ENCODE results near the gene C11orf91. TPM values are rescaled to one million over a fixed set of nuclear protein-coding genes. Genes with fewer than 3 reads are reported as not detected.
"Not testable (repeated sequence)": the region's sequence is repeated elsewhere in the genome, so short reads cannot be mapped to it uniquely, and the experiment has no call there.

The C11orf91 gene
- total RNA-seq, 1 experiment from 2014 or later = not detected

- Histone ChIP-seq H3K4me3 (no peak overlapping the region), H3K36me3 (no peaks in the 10 kb centered on the region), H3K27me3 (replicated peaks) (0 out of 2 replicates have a peak, but pooled peaks cover 2% of the 10 kb centered on the region), H3K27ac (no peak overlapping the region), H3K9me3 (replicated peaks) (no peaks in the 10 kb centered on the region), H3K4me1 (replicated peaks) (peaks cover 10% of the 10 kb centered on the region)
- DNase-seq (ENCODE audit: low read depth in 1 of 2, low spot score in 2 of 2) = no peak
Measured at GRCh38 chr11:33667819-33668467, 32.7 kb downstream of the C11orf91 start.

- H3K4me3 ChIP-seq = no peak overlapping the region
- 0 out of 2 replicates have a peak, but pooled peaks cover 2% of the 10 kb centered on the region for H3K27me3 ChIP-seq (replicated peaks)
- no peak for DNase-seq (ENCODE audit: low read depth in 1 of 2, low spot score in 2 of 2)
- no peaks in the 10 kb centered on the region for H3K36me3 ChIP-seq
- H3K9me3 ChIP-seq (replicated peaks) = no peaks in the 10 kb centered on the region
- H3K4me1 ChIP-seq (replicated peaks) = peaks cover 7% of the 10 kb centered on the region
- H3K27ac ChIP-seq = no peak overlapping the region
Measured at GRCh38 chr11:33665350-33666106, 35.1 kb downstream of the C11orf91 start.

- H3K27ac ChIP-seq = no peak overlapping the region
- no peak for DNase-seq (ENCODE audit: low read depth in 1 of 2, low spot score in 2 of 2)
Measured at GRCh38 chr11:33664827-33665226, 35.8 kb downstream of the C11orf91 start.

GRCh38 chr11:33664166-33664565 lies 36.5 kb downstream of the C11orf91 start:
- H3K27me3 ChIP-seq (replicated peaks) = no peaks in the 10 kb centered on the region
- H3K36me3 ChIP-seq = no peaks in the 10 kb centered on the region
- no peak overlapping the region for H3K27ac ChIP-seq
- no peaks in the 10 kb centered on the region for H3K9me3 ChIP-seq (replicated peaks)
- no peak for DNase-seq (ENCODE audit: low read depth in 1 of 2, low spot score in 2 of 2)
- no peaks in the 10 kb centered on the region for H3K4me1 ChIP-seq (replicated peaks)
- H3K4me3 ChIP-seq = no peak overlapping the region

More at GRCh38 chr11:33664827-33665226, 35.8 kb downstream of the C11orf91 start:
- no peaks in the 10 kb centered on the region for H3K27me3 ChIP-seq (replicated peaks)
- H3K4me1 ChIP-seq (replicated peaks) = no peaks in the 10 kb centered on the region; the same call in 1 of the 2 replicates
- no peaks in the 10 kb centered on the region for H3K9me3 ChIP-seq (replicated peaks)
- no peaks in the 10 kb centered on the region for H3K36me3 ChIP-seq
- H3K4me3 ChIP-seq = no peak overlapping the region

GRCh38 chr11:33663121-33663520 lies 37.5 kb downstream of the C11orf91 start:
- no peak for DNase-seq (ENCODE audit: low read depth in 1 of 2, low spot score in 2 of 2)
- H3K9me3 ChIP-seq (replicated peaks) = no peaks in the 10 kb centered on the region
- no peaks in the 10 kb centered on the region for H3K27me3 ChIP-seq (replicated peaks)
- no peak overlapping the region for H3K4me3 ChIP-seq
- no peaks in the 10 kb centered on the region for H3K36me3 ChIP-seq
- H3K4me1 ChIP-seq (replicated peaks) = no peaks in the 10 kb centered on the region
- H3K27ac ChIP-seq = no peak overlapping the region

GRCh38 chr11:33661526-33661925 lies 39.1 kb downstream of the C11orf91 start:
- H3K36me3 ChIP-seq; DNase-seq (ENCODE audit: low read depth in 1 of 2, low spot score in 2 of 2); H3K9me3 ChIP-seq (replicated peaks); H3K27me3 ChIP-seq (replicated peaks); H3K4me1 ChIP-seq (replicated peaks); H3K27ac ChIP-seq; H3K4me3 ChIP-seq: not testable (repeated sequence)

- no peaks in the 10 kb centered on the region for H3K36me3 ChIP-seq
Measured at GRCh38 chr11:33660962-33661361, 39.7 kb downstream of the C11orf91 start.

GRCh38 chr11:33659370-33660139 lies 41.1 kb downstream of the C11orf91 start:
- Histone ChIP-seq H3K27ac (no peak overlapping the region), H3K9me3 (replicated peaks) (no peaks in the 10 kb centered on the region), H3K36me3 (no peaks in the 10 kb centered on the region), H3K27me3 (replicated peaks) (no peaks in the 10 kb centered on the region), H3K4me3 (no peak overlapping the region), H3K4me1 (replicated peaks) (no peaks in the 10 kb centered on the region)
- no peak for DNase-seq (ENCODE audit: low read depth in 1 of 2, low spot score in 2 of 2)

More at GRCh38 chr11:33660962-33661361, 39.7 kb downstream of the C11orf91 start:
- no peak for DNase-seq (ENCODE audit: low read depth in 1 of 2, low spot score in 2 of 2)
- H3K27me3 ChIP-seq (replicated peaks) = no peaks in the 10 kb centered on the region
- no peaks in the 10 kb centered on the region for H3K4me1 ChIP-seq (replicated peaks)
- H3K9me3 ChIP-seq (replicated peaks) = no peaks in the 10 kb centered on the region
- H3K4me3 ChIP-seq = no peak overlapping the region
- no peak overlapping the region for H3K27ac ChIP-seq

- H3K4me1 ChIP-seq (replicated peaks) = no peaks in the 10 kb centered on the region
- H3K9me3 ChIP-seq (replicated peaks) = no peaks in the 10 kb centered on the region
- H3K27me3 ChIP-seq (replicated peaks) = no peaks in the 10 kb centered on the region
- H3K4me3 ChIP-seq = no peak overlapping the region
- H3K27ac ChIP-seq = no peak overlapping the region
- no peaks in the 10 kb centered on the region for H3K36me3 ChIP-seq
- DNase-seq (ENCODE audit: low read depth in 1 of 2, low spot score in 2 of 2) = peak in 1 of 2 experiments; percentile 31
Measured at GRCh38 chr11:33658195-33658900, 42.3 kb downstream of the C11orf91 start.

GRCh38 chr11:33657757-33658156 lies 42.9 kb downstream of the C11orf91 start:
- no peak overlapping the region for H3K27ac ChIP-seq
- no peaks in the 10 kb centered on the region for H3K9me3 ChIP-seq (replicated peaks)
- H3K27me3 ChIP-seq (replicated peaks) = no peaks in the 10 kb centered on the region
- no peak overlapping the region for H3K4me3 ChIP-seq
- no peaks in the 10 kb centered on the region for H3K36me3 ChIP-seq
- peak in 1 of 2 experiments; percentile 22 for DNase-seq (ENCODE audit: low read depth in 1 of 2, low spot score in 2 of 2)
- no peaks in the 10 kb centered on the region for H3K4me1 ChIP-seq (replicated peaks)

GRCh38 chr11:33656768-33657167 lies 43.9 kb downstream of the C11orf91 start:
- Histone ChIP-seq H3K4me3 (no peak overlapping the region), H3K27ac (no peak overlapping the region), H3K4me1 (replicated peaks) (no peaks in the 10 kb centered on the region), H3K36me3 (no peaks in the 10 kb centered on the region), H3K9me3 (replicated peaks) (no peaks in the 10 kb centered on the region), H3K27me3 (replicated peaks) (no peaks in the 10 kb centered on the region)
- DNase-seq (ENCODE audit: low read depth in 1 of 2, low spot score in 2 of 2) = peak in 1 of 2 experiments; percentile 9

- H3K9me3 ChIP-seq (replicated peaks) = no peaks in the 10 kb centered on the region
- H3K4me3 ChIP-seq = no peak overlapping the region
- no peaks in the 10 kb centered on the region for H3K4me1 ChIP-seq (replicated peaks)
- no peaks in the 10 kb centered on the region for H3K27me3 ChIP-seq (replicated peaks)
- DNase-seq (ENCODE audit: low read depth in 1 of 2, low spot score in 2 of 2) = peak in 1 of 2 experiments; percentile 33
- no peak overlapping the region for H3K27ac ChIP-seq
- H3K36me3 ChIP-seq = no peaks in the 10 kb centered on the region
Measured at GRCh38 chr11:33655842-33656600, 44.6 kb downstream of the C11orf91 start.

GRCh38 chr11:33654594-33654993 lies 46.0 kb downstream of the C11orf91 start:
- no peaks in the 10 kb centered on the region for H3K27me3 ChIP-seq (replicated peaks)
- no peak overlapping the region for H3K4me3 ChIP-seq

More at GRCh38 chr11:33654594-33654993, 46.0 kb downstream of the C11orf91 start:
- H3K27ac ChIP-seq = no peak overlapping the region
- no peaks in the 10 kb centered on the region for H3K4me1 ChIP-seq (replicated peaks)
- no peaks in the 10 kb centered on the region for H3K9me3 ChIP-seq (replicated peaks)
- DNase-seq (ENCODE audit: low read depth in 1 of 2, low spot score in 2 of 2) = no peak
- H3K36me3 ChIP-seq = no peaks in the 10 kb centered on the region

All from SJSA1 (cell line).